Central memory CD4-positive, alpha-beta T cell (primary cell): ENCODE measurements around the gene BFSP1.

ENCODE experiments used
- DNase-seq: peaks from one replicate; pipeline ENCODE4 v3.0.0; 2022
- total RNA-seq, 3 experiments: gene quantifications; one replicate each; lab custom pipeline; 2026; lab: John Stamatoyannopoulos, UW

The BFSP1 gene
- 0.27 to 0.58 (median 0.46) reads per million in 3 experiments for total RNA-seq

GRCh38 chr20:17530716-17531664, at the start of gene BFSP1:
Gene BFSP1 (minus strand): TSS chr20:17531379. CDS start chr20:17531329, 50 bp downstream.
- DNase-seq: peak; percentile 19

GRCh38 chr20:17580895-17581294, 49.7 kb upstream of the BFSP1 start:
- DNase-seq: no peak

GRCh38 chr20:17579369-17580039, 48.3 kb upstream of the BFSP1 start:
- no peak for DNase-seq

GRCh38 chr20:17576215-17576614, 45.0 kb upstream of the BFSP1 start:
- DNase-seq: no peak

- DNase-seq: no peak
These were observed 42.3 kb upstream of the BFSP1 start for GRCh38 chr20:17573463-17573862.

- DNase-seq: no peak
These were observed 41.0 kb upstream of the BFSP1 start for GRCh38 chr20:17572034-17572638.

GRCh38 chr20:17571153-17571527, 40.0 kb upstream of the BFSP1 start:
- no peak for DNase-seq

- DNase-seq: peak; percentile 12
These were observed 39.4 kb upstream of the BFSP1 start for GRCh38 chr20:17570347-17571152.

GRCh38 chr20:17569616-17570346, 38.6 kb upstream of the BFSP1 start, which contains the start of gene DSTN:
Gene DSTN (plus strand): TSS chr20:17570075. CDS start chr20:17570209, 134 bp downstream.
- peak; percentile 89 for DNase-seq

- DNase-seq: peak; percentile 12
These were observed 37.9 kb upstream of the BFSP1 start for GRCh38 chr20:17568972-17569521.

- no peak for DNase-seq
These were observed 37.0 kb upstream of the BFSP1 start for GRCh38 chr20:17568045-17568788.

- DNase-seq: no peak
These were observed 35.2 kb upstream of the BFSP1 start for GRCh38 chr20:17566345-17566744.

- no peak for DNase-seq
These were observed 34.1 kb upstream of the BFSP1 start for GRCh38 chr20:17565169-17565845.

GRCh38 chr20:17562804-17563305, 31.7 kb upstream of the BFSP1 start:
- no peak for DNase-seq

GRCh38 chr20:17560344-17561074, 29.3 kb upstream of the BFSP1 start:
- DNase-seq: no peak

GRCh38 chr20:17559338-17559737, 28.2 kb upstream of the BFSP1 start:
- no peak for DNase-seq

GRCh38 chr20:17558941-17559304, 27.7 kb upstream of the BFSP1 start:
- DNase-seq: no peak

- DNase-seq: no peak
These were observed 27.2 kb upstream of the BFSP1 start for GRCh38 chr20:17558154-17558940.
